SK-N-SH (cell line): ENCODE data around the gene MLXIPL. TPM values are rescaled to one million over a fixed set of nuclear protein-coding genes. Genes with fewer than 3 reads are reported as not detected.
A peak's percentile ranks its signal among the peaks of the same experiment; 100 is the strongest.

Source experiments
- CTCF ChIA-PET: fragments of 300-600, 350-600 bp; formaldehyde crosslinking; extraction: SDS; loops from one replicate; lab custom pipeline; 2021; lab: Yijun Ruan, JAX
- POLR2A ChIA-PET: fragments of 350-600 bp; sonication (Branson Sonifier 250); formaldehyde crosslinking; extraction: SDS; loops from one replicate; lab custom pipeline; 2020; ENCODE audit warnings: antibody characterized with exemption, inconsistent platforms; lab: Yijun Ruan, JAX
- DNase-seq: peaks from one replicate; pipeline ENCODE4 v3.0.0; 2012
- H2AFZ ChIP-seq: fragments of 200-600 bp; sonication (generic); 2 replicates; pipeline ENCODE4 v1.8.1; 2016; ENCODE audit warnings: antibody characterized with exemption, mild to moderate bottlenecking, low read depth
- H3F3A ChIP-seq: fragments of 200-600 bp; sonication (generic); replicated peaks from 2 replicates; pipeline ENCODE3; 2016; ENCODE audit warnings: antibody characterized with exemption, mild to moderate bottlenecking; ENCODE audit not compliant: insufficient read depth
- H3K27ac ChIP-seq, 2 experiments: fragments of 200-500 bp in 1 of 2; fragments of 200-600 bp in 1 of 2; sonication (Bioruptor generic) in 1 of 2; sonication (generic), shearing (Covaris generic) in 1 of 2; 2 replicates each; pipeline versions ENCODE4 v1.5.1 to v1.6.1; 2014 to 2016; ENCODE audit warnings: low read depth in 2 of 2, inconsistent platforms in 1 of 2, low read length in 1 of 2, mild to moderate bottlenecking in 1 of 2, mixed read lengths in 1 of 2
- H3K27me3 ChIP-seq: fragments of 200-600 bp; sonication (generic), shearing (Covaris generic); 2 replicates; pipeline ENCODE4 v1.6.1; 2016; ENCODE audit warnings: mixed run types; ENCODE audit not compliant: insufficient read depth
- H3K36me3 ChIP-seq, 2 experiments: fragments of 200-500 bp in 1 of 2; fragments of 200-600 bp in 1 of 2; sonication (Bioruptor generic) in 1 of 2; sonication (generic) in 1 of 2; replicated peaks in 1 of 2; 2 replicates each; pipeline versions ENCODE3 to v1.5.1; 2014 to 2016; ENCODE audit warnings: low read length in 1 of 2, mild to moderate bottlenecking in 1 of 2; ENCODE audit not compliant: insufficient read depth in 2 of 2, control insufficient read depth in 1 of 2
- H3K4me1 ChIP-seq, 2 experiments: fragments of 200-500 bp in 1 of 2; fragments of 200-600 bp in 1 of 2; sonication (Bioruptor generic) in 1 of 2; sonication (generic), shearing (Covaris generic) in 1 of 2; 2 replicates each; pipeline versions ENCODE4 v1.5.1 to v1.6.1; 2014 to 2016; ENCODE audit warnings: low read depth in 1 of 2, low read length in 1 of 2, mixed run types in 1 of 2; ENCODE audit not compliant: insufficient read depth in 2 of 2, control insufficient read depth in 1 of 2
- H3K4me2 ChIP-seq: fragments of 200-600 bp; sonication (generic), shearing (Covaris generic); 2 replicates; pipeline ENCODE4 v1.6.1; 2017; ENCODE audit warnings: mixed run types
- H3K4me3 ChIP-seq, 2 experiments: fragments of 200-500 bp in 1 of 2; fragments of 200-600 bp in 1 of 2; sonication (Bioruptor generic) in 1 of 2; sonication (generic), shearing (Covaris generic) in 1 of 2; 2 replicates each; pipeline versions ENCODE4 v1.5.1 to v1.8.1; 2014 to 2016; ENCODE audit warnings: low read depth in 2 of 2, inconsistent platforms in 1 of 2, low read length in 1 of 2, mild to moderate bottlenecking in 1 of 2, mixed read lengths in 1 of 2, moderate library complexity in 1 of 2
- H3K79me2 ChIP-seq: fragments of 200-600 bp; sonication (generic); 2 replicates; pipeline ENCODE4 v1.8.1; 2017; ENCODE audit warnings: mild to moderate bottlenecking; ENCODE audit not compliant: insufficient read depth
- H3K9ac ChIP-seq: fragments of 200-600 bp; sonication (generic); 2 replicates; pipeline ENCODE4 v1.6.1; 2017; ENCODE audit warnings: mixed run types
- H3K9me2 ChIP-seq: fragments of 200-600 bp; sonication (generic); 2 replicates; pipeline ENCODE4 v1.6.1; 2017; ENCODE audit warnings: mixed run types
- H3K9me3 ChIP-seq: fragments of 200-600 bp; sonication (generic); 2 replicates; pipeline ENCODE4 v1.6.1; 2017; ENCODE audit warnings: mixed run types, mild to moderate bottlenecking, moderate library complexity
- H4K20me1 ChIP-seq: fragments of 200-600 bp; sonication (generic); 2 replicates; pipeline ENCODE4 v1.6.1; 2017; ENCODE audit warnings: mild to moderate bottlenecking, mixed run types; ENCODE audit not compliant: insufficient read depth
- CHD2 ChIP-seq: fragments of 150-350 bp; IDR thresholded peaks from 2 replicates; pipeline ENCODE4 v1.6.1; 2018; ENCODE audit warnings: low read length; ENCODE audit not compliant: partially characterized antibody
- ELF1 ChIP-seq: IDR thresholded peaks from 2 replicates; pipeline ENCODE4 v1.4.0; 2012
- EZH2phosphoT487 ChIP-seq: fragments of 200-600 bp; sonication (generic); IDR thresholded peaks from 2 replicates; pipeline ENCODE4 v1.6.1; 2017; ENCODE audit warnings: low read depth, mixed run types, mild to moderate bottlenecking, antibody characterized with exemption, moderate library complexity, borderline replicate concordance
- FOSL2 ChIP-seq: IDR thresholded peaks from 2 replicates; pipeline ENCODE4 v1.4.0; 2012; ENCODE audit warnings: low read depth, mild to moderate bottlenecking, moderate library complexity, borderline replicate concordance
- FOXM1 ChIP-seq: IDR thresholded peaks from 2 replicates; pipeline ENCODE4 v1.4.0; 2012; ENCODE audit warnings: low read depth, mild to moderate bottlenecking
- GABPA ChIP-seq: IDR thresholded peaks from 2 replicates; pipeline ENCODE4 v1.4.0; 2012; ENCODE audit warnings: low read depth, mild to moderate bottlenecking
- GATA2 ChIP-seq: sonication (generic); formaldehyde crosslinking; IDR thresholded peaks from 2 replicates; pipeline ENCODE4 v1.5.0; 2020; ENCODE audit warnings: mild to moderate bottlenecking, missing genetic modification reagents
- MEF2A ChIP-seq: IDR thresholded peaks from 2 replicates; pipeline ENCODE4 v1.4.0; 2012; ENCODE audit warnings: low read depth, borderline replicate concordance
- NRF1 ChIP-seq: IDR thresholded peaks from 2 replicates; pipeline ENCODE4 v1.6.1; 2012; ENCODE audit warnings: low read depth, mild to moderate bottlenecking, low read length
- POLR2AphosphoS5 ChIP-seq: IDR thresholded peaks from 2 replicates; pipeline ENCODE4 v1.6.1; 2012; ENCODE audit warnings: low read depth, low read length
- RAD21 ChIP-seq: IDR thresholded peaks from 2 replicates; pipeline ENCODE4 v1.6.1; 2012; ENCODE audit warnings: mild to moderate bottlenecking, low read length
- RFX5 ChIP-seq: IDR thresholded peaks from 2 replicates; pipeline ENCODE4 v1.6.1; 2012; ENCODE audit warnings: mild to moderate bottlenecking, improper control_type of control experiment, low read length
- SIN3A ChIP-seq: IDR thresholded peaks from 2 replicates; pipeline ENCODE4 v1.6.1; 2012; ENCODE audit warnings: low read depth, mild to moderate bottlenecking, low read length, moderate library complexity, borderline replicate concordance
- SMC3 ChIP-seq: IDR thresholded peaks from 2 replicates; pipeline ENCODE4 v1.6.1; 2012; ENCODE audit warnings: low read depth, low read length, improper control_type of control experiment
- WGBS: methylation state at CpG from one replicate; pipeline ENCODE4 v1.1.6; 2017; ENCODE audit warnings: low lambda C conversion rate; 5-methylcytosine and 5-hydroxymethylcytosine counted together
- polyA plus RNA-seq, 3 experiments: library from polyadenylated mRNA; depleted of rRNA; stranded (reverse); fragments of >200 nt; gene quantifications; 2 replicates each; pipeline ENCODE4 v1.2.3, GENCODE V29; 2012

MLXIPL gene
- polyA plus RNA-seq, 1 of the 3 experiments (the other 2 are of a cell fraction): 0.21 TPM

- ChIA-PET POLR2A (no interaction called here), CTCF (interaction anchor here (2.3 kb wide), 1 partner anchor 32 kb away, joined by 11 read pairs; no protein-coding TSS in a partner anchor)
- Histone ChIP-seq H3K9ac (no peak overlapping the region), H3K27me3 (peaks cover 23% of the 10 kb centered on the region; the same call in 1 of the 2 replicates), H3K27ac (no peak overlapping the region), H3F3A (peaks cover 10% of the 10 kb centered on the region), H3K4me3 (no peak overlapping the region), H2AFZ (no peak overlapping the region), H3K4me2 (no peak overlapping the region), H4K20me1 (no peaks in the 10 kb centered on the region), H3K36me3 (no peaks in the 10 kb centered on the region), H3K79me2 (no peaks in the 10 kb centered on the region), H3K4me1 (peaks cover 0 to 8% of the 10 kb centered on the region in 2 experiments; a peak in 1 of 4 replicates), H3K9me3 (no peaks in the 10 kb centered on the region), H3K9me2 (no peaks in the 10 kb centered on the region)
- 35% methylated on average over 3 of the region's 3 CpGs for WGBS
- DNase-seq: no peak
- no peak for TF ChIP-seq RFX5
- no peak for TF ChIP-seq NRF1
- no peak for TF ChIP-seq SMC3
These were observed 14.6 kb upstream of the MLXIPL start for GRCh38 chr7:73638911-73639310.

GRCh38 chr7:73635428-73636200, 11.3 kb upstream of the MLXIPL start:
- no peaks in the 10 kb centered on the region for H3K9me3 ChIP-seq
- H3K9ac ChIP-seq: no peak overlapping the region
- H3F3A ChIP-seq: peaks cover 13% of the 10 kb centered on the region
- H4K20me1 ChIP-seq: no peaks in the 10 kb centered on the region
- ChIA-PET CTCF (interaction anchor here (0.6 kb wide), 1 partner anchor 74 kb away, joined by 3 read pairs; no protein-coding TSS in a partner anchor), POLR2A (no interaction called here)
- WGBS: 56% methylated on average over 8 of the region's 8 CpGs
- H3K4me2 ChIP-seq: peak overlapping the region; percentile 41
- no peaks in the 10 kb centered on the region for H3K79me2 ChIP-seq
- peaks cover 0 to 8% of the 10 kb centered on the region in 2 experiments; a peak in 1 of 4 replicates for H3K4me1 ChIP-seq
- no peak overlapping the region for H3K4me3 ChIP-seq
- H3K27ac ChIP-seq: no peak overlapping the region
- H3K27me3 ChIP-seq: peaks cover 7% of the 10 kb centered on the region; the same call in 1 of the 2 replicates
- peak overlapping the region; percentile 53; the same call in 1 of the 2 replicates for H2AFZ ChIP-seq
- DNase-seq: no peak
- TF ChIP-seq GABPA: no peak
- TF ChIP-seq RAD21: no peak
- no peak for TF ChIP-seq FOXM1
- no peak for TF ChIP-seq NRF1
- no peak for TF ChIP-seq CHD2
- TF ChIP-seq EZH2phosphoT487: no peak
- TF ChIP-seq MEF2A: no peak
- TF ChIP-seq FOSL2: no peak
- TF ChIP-seq SMC3: no peak
- no peak for TF ChIP-seq ELF1
- TF ChIP-seq GATA2 (CRISPR knock-in tag): no peak
- no peak for TF ChIP-seq SIN3A
- no peak for TF ChIP-seq POLR2AphosphoS5
- no peaks in the 10 kb centered on the region for H3K36me3 ChIP-seq
- no peaks in the 10 kb centered on the region for H3K9me2 ChIP-seq
